Gastrocnemius medialis (tissue), 4 donors: ENCODE results near the gene BTBD19. TPM values are rescaled to one million over a fixed set of nuclear protein-coding genes. Genes with fewer than 3 reads are reported as not detected.

ENCODE experiments used
- ATAC-seq, 2 donors: fragments of 150-250 bp; one replicate each; pipeline ENCODE4 v1.9.1; 2016
- DNase-seq, 2 donors: peaks; one replicate each; pipeline ENCODE4 v3.0.0-alpha.2; 2019
- H3K27ac ChIP-seq, 4 donors: fragments of 200-600 bp; sonication (generic); 1 replicate in 1 of 4; 2 replicates in 3 of 4; pipeline ENCODE4 v1.5.1; 2016 to 2018; ENCODE audit warnings: mild to moderate bottlenecking in 2 of 4, moderate library complexity in 1 of 4
- H3K27me3 ChIP-seq, 3 donors: fragments of 200-600 bp; sonication (generic) in 2 of 3; 1 replicate in 1 of 3; 2 replicates in 2 of 3; pipeline versions ENCODE4 v1.5.1 to v1.6.0; 2016 to 2019; ENCODE audit warnings: mild to moderate bottlenecking in 1 of 3, moderate library complexity in 1 of 3
- H3K36me3 ChIP-seq, 2 donors: fragments of 200-600 bp; sonication (generic) in 1 of 2; one replicate each; pipeline ENCODE4 v1.5.1; 2017 to 2018
- H3K4me1 ChIP-seq, 2 donors: fragments of 200-600 bp; sonication (generic) in 1 of 2; one replicate each; pipeline ENCODE4 v1.5.1; 2016 to 2017; ENCODE audit warnings: mild to moderate bottlenecking in 2 of 2
- H3K4me3 ChIP-seq, 4 donors: fragments of 200-600 bp; sonication (generic) in 3 of 4; 1 replicate in 1 of 4; 2 replicates in 3 of 4; pipeline ENCODE4 v1.5.1; 2016 to 2019; ENCODE audit warnings: mild to moderate bottlenecking in 2 of 4
- H3K9me3 ChIP-seq, 3 donors: fragments of 200-600 bp; sonication (generic) in 2 of 3; 1 replicate in 1 of 3; 2 replicates in 2 of 3; pipeline ENCODE4 v1.5.1; 2016 to 2019
- CTCF ChIP-seq, 5 experiments: fragments of 450-650 bp in 3 of 5; fragments of 200-600 bp in 2 of 5; sonication (generic) in 2 of 5; IDR thresholded peaks in 4 of 5; conservative IDR thresholded peaks in 1 of 5; 1 replicate in 4 of 5; 2 replicates in 1 of 5; pipeline ENCODE4 v1.5.1; 2016 to 2019; ENCODE audit warnings: antibody characterized with exemption in 5 of 5, mild to moderate bottlenecking in 3 of 5, moderate library complexity in 3 of 5
- POLR2A ChIP-seq, 2 donors: fragments of 450-650 bp; IDR thresholded peaks; one replicate each; pipeline ENCODE4 v1.6.1; 2017; ENCODE audit warnings: antibody characterized with exemption in 2 of 2, mild to moderate bottlenecking in 2 of 2, moderate library complexity in 2 of 2
- in situ Hi-C, 4 donors: fragments of 200-750 bp; cut with MboI; loops; one replicate each; pipeline versions ENCODE4 v1.15.0 to v1.8.0; 2017; ENCODE audit warnings: low sequenced_read_pairs in 4 of 4
- intact Hi-C: fragments of 100-400 bp; cut with DNase I; formaldehyde crosslinking; loops from one replicate; pipeline ENCODE4 v1.15.1; 2023; ENCODE audit warnings: low total_unique reads
- total RNA-seq, 4 donors: library from RNA; depleted of rRNA; stranded (reverse); fragments of >200 nt; gene quantifications; one replicate each; pipeline versions ENCODE4 v1.1.0 to v1.2.3, GENCODE V29; 2016

The BTBD19 gene
- total RNA-seq, 4 donors from 2014 or later: 0.71 to 1.4 (median 0.91) TPM; not detected in 1

GRCh38 chr1:44860891-44861425 is 52.6 kb downstream of the BTBD19 start:
- no peak overlapping the region for H3K4me3 ChIP-seq
- H3K27me3 ChIP-seq: no peaks in the 10 kb centered on the region
- DNase-seq (no peak), ATAC-seq (no peak)
- H3K4me1 ChIP-seq: peaks cover 0 to 7% of the 10 kb centered on the region in 2 donors
- no peak for TF ChIP-seq POLR2A (IDR thresholded peaks at IDR 0.05)
- no peak for TF ChIP-seq CTCF (IDR thresholded peaks at IDR 0.05 in 4 of 5, conservative IDR thresholded peaks at IDR 0.05 in 1 of 5)
- H3K36me3 ChIP-seq: peaks cover 0 to 22% of the 10 kb centered on the region in 2 donors
- intact Hi-C loops (no loop called here), in situ Hi-C loops (no loop called here)
- H3K9me3 ChIP-seq: no peaks in the 10 kb centered on the region
- no peak overlapping the region for H3K27ac ChIP-seq

GRCh38 chr1:44862829-44863401 is 54.6 kb downstream of the BTBD19 start:
- intact Hi-C loops: no loop called here
- Histone ChIP-seq H3K27ac (no peak overlapping the region), H3K4me1 (peaks cover 0 to 7% of the 10 kb centered on the region in 2 donors), H3K27me3 (no peaks in the 10 kb centered on the region), H3K4me3 (no peak overlapping the region), H3K36me3 (peaks cover 0 to 13% of the 10 kb centered on the region in 2 donors), H3K9me3 (no peaks in the 10 kb centered on the region)
- DNase-seq (no peak), ATAC-seq (no peak)
- in situ Hi-C loops: no loop called here
- no peak for TF ChIP-seq CTCF (IDR thresholded peaks at IDR 0.05 in 4 of 5, conservative IDR thresholded peaks at IDR 0.05 in 1 of 5)
- no peak for TF ChIP-seq POLR2A (IDR thresholded peaks at IDR 0.05)

Other genes with a start within 250 kb of the BTBD19 start
- 1 to 10 TPM; 2.6 to 5.9 (median 4.2) TPM for gene TMEM53, start 134.0 kb upstream of the BTBD19 start, total RNA-seq
- under 1 TPM in 1 of 4 donors, not detected in 3; 0.78 TPM for gene ARMH1, start 133.8 kb upstream of the BTBD19 start, total RNA-seq
- gene RNU5D-1, start 77.4 kb upstream of the BTBD19 start, total RNA-seq: not detected
- under 1 TPM in 2 of 4 donors, not detected in 2; 0.46 to 0.55 TPM for gene KIF2C, start 68.7 kb upstream of the BTBD19 start, total RNA-seq
- 1,000 to 10,000 TPM; 1,137 to 2,085 (median 1,818) TPM for gene RPS8, start 33.0 kb upstream of the BTBD19 start, total RNA-seq
- gene BEST4, start 20.4 kb upstream of the BTBD19 start, total RNA-seq: under 1 TPM in 1 of 4 donors, not detected in 3; 0.32 TPM
- 1 to 10 TPM; 1.6 to 4.3 (median 3.6) TPM for gene PLK3, start 8.1 kb upstream of the BTBD19 start, total RNA-seq
- not detected for gene DYNLT4, start 1.2 kb upstream of the BTBD19 start, total RNA-seq
- under 1 TPM; 0.10 to 0.56 (median 0.20) TPM for gene PTCH2, start 34.7 kb downstream of the BTBD19 start, total RNA-seq
- 10 to 100 TPM; 33.0 to 60.6 (median 54.7) TPM for gene EIF2B3, start 178.1 kb downstream of the BTBD19 start, total RNA-seq
- 10 to 100 TPM; 29.2 to 91.0 (median 47.0) TPM for gene HECTD3, start 202.8 kb downstream of the BTBD19 start, total RNA-seq
- gene UROD, start 203.7 kb downstream of the BTBD19 start, total RNA-seq: 10 to 100 TPM; 42.6 to 68.8 (median 61.7) TPM